ENCODE data around the gene KRT83. TPM values are rescaled to one million over a fixed set of nuclear protein-coding genes. Genes with fewer than 3 reads are reported as not detected.
A peak's percentile ranks its signal among the peaks of the same experiment; 100 is the strongest.

The KRT83 gene
- total and polyA plus RNA-seq, 2 donors (not counting 1 experiment from before 2014, with no cell fraction given): not detected

DNA sequence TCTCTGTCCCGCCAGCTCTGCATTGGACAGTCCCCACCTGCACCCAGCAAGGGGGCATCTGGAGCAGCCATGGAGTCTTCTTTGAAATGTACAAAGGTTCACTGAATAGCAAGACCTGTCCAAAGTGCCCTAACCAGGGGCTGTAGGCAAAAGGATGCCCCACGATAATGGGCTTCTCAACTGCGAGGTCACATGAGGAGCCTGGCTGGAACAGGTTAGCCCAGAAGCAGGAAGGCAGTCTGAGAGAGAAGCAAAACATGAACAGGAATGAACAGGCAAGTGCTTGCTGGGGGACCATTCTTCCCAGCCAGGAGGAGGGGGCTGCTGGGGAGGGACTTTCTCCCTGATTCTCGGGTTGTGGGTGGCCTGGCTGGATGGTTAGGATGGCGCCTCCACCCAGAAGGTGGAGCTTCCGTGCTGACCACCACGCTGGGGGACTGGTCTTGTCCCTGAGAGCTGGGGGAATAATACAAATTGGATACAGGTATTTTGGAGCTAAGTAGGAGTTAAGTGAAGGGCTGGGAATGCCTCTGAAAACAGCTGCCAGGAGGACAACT lies 39.0 kb upstream of the KRT83 start:
- H3K27me3 ChIP-seq (ENCODE audit: control insufficient read depth, insufficient read depth, low read length): no peaks in the 10 kb centered on the region
- H4K20me1 ChIP-seq (ENCODE audit: control insufficient read depth, extremely low read depth, insufficient read depth, low read length): no peaks in the 10 kb centered on the region
- H3K79me2 ChIP-seq (ENCODE audit: control insufficient read depth, insufficient read depth, low read length): no peaks in the 10 kb centered on the region
- H3K4me3 ChIP-seq (replicated peaks in 1 of 4; ENCODE audit: control extremely low read depth in 1 of 4, insufficient read depth in 1 of 4, low read depth in 3 of 4, low read length in 4 of 4): no peak overlapping the region
- no peak overlapping the region for H3K9ac ChIP-seq (ENCODE audit: insufficient read depth, low read length)
- no peaks in the 10 kb centered on the region for H3K9me3 ChIP-seq (ENCODE audit: control insufficient read depth, insufficient read depth, low read depth, low read length)
- no peaks in the 10 kb centered on the region for H3K4me1 ChIP-seq (ENCODE audit: control insufficient read depth, extremely low read depth, insufficient read depth, low read length)
- TF ChIP-seq, protein P1, sequence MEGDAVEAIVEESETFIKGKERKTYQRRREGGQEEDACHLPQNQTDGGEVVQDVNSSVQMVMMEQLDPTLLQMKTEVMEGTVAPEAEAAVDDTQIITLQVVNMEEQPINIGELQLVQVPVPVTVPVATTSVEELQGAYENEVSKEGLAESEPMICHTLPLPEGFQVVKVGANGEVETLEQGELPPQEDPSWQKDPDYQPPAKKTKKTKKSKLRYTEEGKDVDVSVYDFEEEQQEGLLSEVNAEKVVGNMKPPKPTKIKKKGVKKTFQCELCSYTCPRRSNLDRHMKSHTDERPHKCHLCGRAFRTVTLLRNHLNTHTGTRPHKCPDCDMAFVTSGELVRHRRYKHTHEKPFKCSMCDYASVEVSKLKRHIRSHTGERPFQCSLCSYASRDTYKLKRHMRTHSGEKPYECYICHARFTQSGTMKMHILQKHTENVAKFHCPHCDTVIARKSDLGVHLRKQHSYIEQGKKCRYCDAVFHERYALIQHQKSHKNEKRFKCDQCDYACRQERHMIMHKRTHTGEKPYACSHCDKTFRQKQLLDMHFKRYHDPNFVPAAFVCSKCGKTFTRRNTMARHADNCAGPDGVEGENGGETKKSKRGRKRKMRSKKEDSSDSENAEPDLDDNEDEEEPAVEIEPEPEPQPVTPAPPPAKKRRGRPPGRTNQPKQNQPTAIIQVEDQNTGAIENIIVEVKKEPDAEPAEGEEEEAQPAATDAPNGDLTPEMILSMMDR (conservative IDR thresholded peaks at IDR 0.05 in 1 of 2, IDR thresholded peaks at IDR 0.05 in 1 of 2; ENCODE audit: low read depth in 1 of 2, low read length in 2 of 2): no peak
- TF ChIP-seq EZH2 (IDR thresholded peaks at IDR 0.05; ENCODE audit: low read length, missing control alignments): no peak
- no peak overlapping the region for H3K4me2 ChIP-seq (ENCODE audit: extremely low read depth, insufficient read depth, low read length)
- no peak overlapping the region for H3K27ac ChIP-seq (ENCODE audit: insufficient read depth, low read length)
- no peaks in the 10 kb centered on the region for H3K36me3 ChIP-seq (ENCODE audit: control insufficient read depth, insufficient read depth, low read length)
- no peak overlapping the region for H2AFZ ChIP-seq (ENCODE audit: low read length)
- no peak for DNase-seq (ENCODE audit: low read depth in 2 of 2)

DNA sequence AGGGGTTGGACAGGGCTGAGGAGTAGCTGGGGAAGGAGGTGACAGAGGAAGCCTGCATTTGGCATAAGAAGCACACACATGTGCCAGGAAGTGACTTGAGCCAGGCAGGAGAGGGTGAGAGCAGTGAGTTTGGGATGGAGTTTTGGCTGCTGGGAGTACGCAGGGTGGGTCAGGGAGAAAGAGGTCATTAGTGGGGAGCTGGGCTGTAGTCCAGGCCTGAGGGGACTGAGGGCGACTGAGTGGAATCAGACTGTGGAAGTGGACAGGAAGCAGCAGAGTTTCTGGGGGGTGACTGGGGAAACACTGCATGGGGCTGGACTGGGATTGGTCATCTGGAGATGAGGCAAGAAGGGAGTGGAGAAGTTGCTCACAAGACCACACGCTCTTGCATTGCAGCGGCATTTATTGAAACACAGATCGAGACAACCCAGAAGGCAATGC lies 38.4 kb upstream of the KRT83 start:
- no peak for TF ChIP-seq EZH2 (IDR thresholded peaks at IDR 0.05; ENCODE audit: low read length, missing control alignments)
- TF ChIP-seq, protein P1 (conservative IDR thresholded peaks at IDR 0.05 in 1 of 2, IDR thresholded peaks at IDR 0.05 in 1 of 2; ENCODE audit: low read depth in 1 of 2, low read length in 2 of 2): no peak
- no peak for DNase-seq (ENCODE audit: low read depth in 2 of 2)

DNA sequence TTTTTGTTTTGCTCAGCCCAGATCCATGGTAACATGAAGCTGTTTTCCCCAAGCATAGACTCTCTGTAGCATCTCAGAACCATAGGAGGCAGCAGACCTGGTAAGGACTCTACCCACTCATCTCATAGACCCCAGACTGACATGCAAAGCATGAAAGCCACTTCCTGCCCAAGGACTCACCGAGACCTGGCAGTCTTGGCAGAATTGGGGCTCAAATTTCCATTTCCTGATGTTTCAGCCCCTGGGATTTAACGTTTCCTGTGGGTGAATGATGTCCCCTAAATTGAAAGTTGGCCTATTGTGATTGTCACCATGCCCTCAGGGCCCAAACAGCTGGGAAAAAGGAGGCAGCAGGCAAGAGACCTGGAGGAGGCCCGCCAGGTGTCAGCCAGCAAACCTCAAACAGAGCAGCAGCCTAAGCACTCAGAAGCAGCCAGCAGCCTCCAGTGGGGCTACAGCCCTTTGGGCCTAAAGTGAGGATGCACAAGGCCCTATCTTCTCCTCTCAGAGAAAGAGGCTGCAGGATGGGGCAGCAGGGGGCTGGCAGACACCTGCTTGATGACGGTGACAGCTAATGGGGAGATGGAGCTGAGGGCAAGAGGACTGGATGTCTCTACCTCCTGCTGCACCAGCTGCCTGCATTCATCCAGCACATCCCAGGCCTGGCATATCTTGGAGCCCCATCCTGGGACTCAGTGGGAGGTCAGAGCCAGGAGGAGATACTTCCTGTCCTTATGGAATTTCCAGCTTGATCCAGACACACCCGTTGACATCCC lies 37.6 kb upstream of the KRT83 start:
- Histone ChIP-seq H3K27ac (ENCODE audit: insufficient read depth, low read length) (no peak overlapping the region), H2AFZ (ENCODE audit: low read length) (no peak overlapping the region), H3K9ac (ENCODE audit: insufficient read depth, low read length) (no peak overlapping the region), H3K27me3 (ENCODE audit: control insufficient read depth, insufficient read depth, low read length) (peaks cover 1% of the 10 kb centered on the region), H3K4me1 (ENCODE audit: control insufficient read depth, extremely low read depth, insufficient read depth, low read length) (no peaks in the 10 kb centered on the region), H3K9me3 (ENCODE audit: control insufficient read depth, insufficient read depth, low read depth, low read length) (no peaks in the 10 kb centered on the region), H3K4me2 (ENCODE audit: extremely low read depth, insufficient read depth, low read length) (no peak overlapping the region), H4K20me1 (ENCODE audit: control insufficient read depth, extremely low read depth, insufficient read depth, low read length) (no peaks in the 10 kb centered on the region), H3K79me2 (ENCODE audit: control insufficient read depth, insufficient read depth, low read length) (no peaks in the 10 kb centered on the region), H3K4me3 (replicated peaks in 1 of 4; ENCODE audit: control extremely low read depth in 1 of 4, insufficient read depth in 1 of 4, low read depth in 3 of 4, low read length in 4 of 4) (no peak overlapping the region), H3K36me3 (ENCODE audit: control insufficient read depth, insufficient read depth, low read length) (no peaks in the 10 kb centered on the region)
- peak in 1 of 2 donors; percentile 11 for DNase-seq (ENCODE audit: low read depth in 2 of 2)
- no peak for TF ChIP-seq EZH2 (IDR thresholded peaks at IDR 0.05; ENCODE audit: low read length, missing control alignments)
- TF ChIP-seq, protein P1 (conservative IDR thresholded peaks at IDR 0.05 in 1 of 2, IDR thresholded peaks at IDR 0.05 in 1 of 2; ENCODE audit: low read depth in 1 of 2, low read length in 2 of 2): no peak

More for the DNA sequence above, 38.4 kb upstream of the KRT83 start:
- no peak overlapping the region for H3K27ac ChIP-seq (ENCODE audit: insufficient read depth, low read length)
- H2AFZ ChIP-seq (ENCODE audit: low read length): no peak overlapping the region
- H3K9me3 ChIP-seq (ENCODE audit: control insufficient read depth, insufficient read depth, low read depth, low read length): no peaks in the 10 kb centered on the region
- no peak overlapping the region for H3K4me2 ChIP-seq (ENCODE audit: extremely low read depth, insufficient read depth, low read length)
- H3K79me2 ChIP-seq (ENCODE audit: control insufficient read depth, insufficient read depth, low read length): no peaks in the 10 kb centered on the region
- no peak overlapping the region for H3K9ac ChIP-seq (ENCODE audit: insufficient read depth, low read length)
- H3K27me3 ChIP-seq (ENCODE audit: control insufficient read depth, insufficient read depth, low read length): no peaks in the 10 kb centered on the region
- H3K4me1 ChIP-seq (ENCODE audit: control insufficient read depth, extremely low read depth, insufficient read depth, low read length): no peaks in the 10 kb centered on the region
- no peaks in the 10 kb centered on the region for H3K36me3 ChIP-seq (ENCODE audit: control insufficient read depth, insufficient read depth, low read length)
- no peak overlapping the region for H3K4me3 ChIP-seq (replicated peaks in 1 of 4; ENCODE audit: control extremely low read depth in 1 of 4, insufficient read depth in 1 of 4, low read depth in 3 of 4, low read length in 4 of 4)
- H4K20me1 ChIP-seq (ENCODE audit: control insufficient read depth, extremely low read depth, insufficient read depth, low read length): no peaks in the 10 kb centered on the region

Measured in fibroblast of lung (primary cell).